Karpas-422 (cell line): ENCODE data around the gene SERPINB11. TPM values are rescaled to one million over a fixed set of nuclear protein-coding genes. Genes with fewer than 3 reads are reported as not detected.
"Not testable (repeated sequence)": the region's sequence is repeated elsewhere in the genome, so short reads cannot be mapped to it uniquely, and the experiment has no call there.

Experiments used
- DNase-seq: peaks from one replicate; pipeline ENCODE4 v3.0.0-alpha.2; 2015
- H2AFZ ChIP-seq: fragments of 200-600 bp; sonication (generic); 2 replicates; pipeline ENCODE4 v1.6.1; 2014; ENCODE audit warnings: antibody characterized with exemption, low read length, mixed read lengths
- H3K27ac ChIP-seq: fragments of 200-600 bp; sonication (generic); 2 replicates; pipeline ENCODE4 v1.5.1; 2014; ENCODE audit warnings: mild to moderate bottlenecking, low read length, moderate library complexity
- H3K27me3 ChIP-seq: fragments of 200-600 bp; sonication (generic); 2 replicates; pipeline ENCODE4 v1.6.1; 2014; ENCODE audit warnings: low read length, mixed read lengths
- H3K36me3 ChIP-seq: fragments of 200-600 bp; sonication (generic); 2 replicates; pipeline ENCODE4 v1.6.1; 2014; ENCODE audit warnings: low read length, mixed read lengths; ENCODE audit not compliant: insufficient read depth
- H3K4me1 ChIP-seq: fragments of 200-600 bp; sonication (generic); 2 replicates; pipeline ENCODE4 v1.6.1; 2014; ENCODE audit warnings: mild to moderate bottlenecking, low read length, mixed read lengths
- H3K4me2 ChIP-seq: fragments of 200-600 bp; sonication (generic); 2 replicates; pipeline ENCODE4 v1.6.1; 2014; ENCODE audit warnings: low read length, low read depth, mild to moderate bottlenecking; ENCODE audit not compliant: poor library complexity, severe bottlenecking
- H3K4me3 ChIP-seq: fragments of 200-600 bp; sonication (generic); 2 replicates; pipeline ENCODE4 v1.5.1; 2014; ENCODE audit warnings: mild to moderate bottlenecking, antibody characterized with exemption, low read length, mixed read lengths
- H3K79me2 ChIP-seq: fragments of 200-600 bp; sonication (generic); 2 replicates; pipeline ENCODE4 v1.6.1; 2014; ENCODE audit warnings: mild to moderate bottlenecking, low read length, mixed read lengths
- H3K9ac ChIP-seq: fragments of 200-600 bp; sonication (generic); 2 replicates; pipeline ENCODE4 v1.6.0; 2014; ENCODE audit warnings: low read length
- H3K9me2 ChIP-seq: fragments of 200-600 bp; sonication (generic), shearing (Covaris generic); replicated peaks from 2 replicates; pipeline ENCODE4 v1.6.0; 2014; ENCODE audit warnings: mild to moderate bottlenecking, low read length, moderate library complexity; ENCODE audit not compliant: insufficient read depth
- H3K9me3 ChIP-seq: fragments of 300-700, 200-600 bp; sonication (generic); 2 replicates; pipeline ENCODE4 v1.6.1; 2014; ENCODE audit warnings: low read length, mixed read lengths
- H4K20me1 ChIP-seq: fragments of 200-600 bp; sonication (generic); 2 replicates; pipeline ENCODE4 v1.6.1; 2014; ENCODE audit warnings: mild to moderate bottlenecking, antibody characterized with exemption, low read length, low read depth; ENCODE audit not compliant: insufficient read depth
- total RNA-seq: library from RNA; depleted of rRNA; stranded (reverse); fragments of >200 nt; shearing (Covaris generic); gene quantifications from 2 replicates; pipeline ENCODE4 v1.2.3, GENCODE V29; 2014; ENCODE audit warnings: low replicate concordance

Gene SERPINB11
- total RNA-seq, 1 experiment from 2014 or later = not detected

GRCh38 chr18:63741769-63742168, 39.0 kb downstream of the SERPINB11 start:
- peak; percentile 63 for DNase-seq
- Histone ChIP-seq H3K4me2 (no peak overlapping the region), H3K9me2 (no peaks in the 10 kb centered on the region)

GRCh38 chr18:63747006-63747405, 44.2 kb downstream of the SERPINB11 start:
- no peak overlapping the region for H3K4me3 ChIP-seq
- H3K36me3 ChIP-seq = no peaks in the 10 kb centered on the region
- H3K4me1 ChIP-seq = no peaks in the 10 kb centered on the region
- no peak for DNase-seq
- H3K27ac ChIP-seq = no peak overlapping the region
- H3K9me3 ChIP-seq = no peaks in the 10 kb centered on the region
- H3K4me2 ChIP-seq = no peak overlapping the region
- no peak overlapping the region for H2AFZ ChIP-seq
- H3K27me3 ChIP-seq = no peaks in the 10 kb centered on the region
- H4K20me1 ChIP-seq = no peaks in the 10 kb centered on the region
- no peak overlapping the region for H3K9ac ChIP-seq
- no peaks in the 10 kb centered on the region for H3K79me2 ChIP-seq
- no peaks in the 10 kb centered on the region for H3K9me2 ChIP-seq

More at GRCh38 chr18:63741769-63742168, 39.0 kb downstream of the SERPINB11 start:
- H3K9ac ChIP-seq = no peak overlapping the region
- no peaks in the 10 kb centered on the region for H3K79me2 ChIP-seq
- no peak overlapping the region for H3K27ac ChIP-seq
- no peaks in the 10 kb centered on the region for H4K20me1 ChIP-seq
- no peaks in the 10 kb centered on the region for H3K36me3 ChIP-seq
- no peak overlapping the region for H3K4me3 ChIP-seq
- H3K9me3 ChIP-seq = no peaks in the 10 kb centered on the region
- H3K4me1 ChIP-seq = no peaks in the 10 kb centered on the region
- H2AFZ ChIP-seq = no peak overlapping the region
- H3K27me3 ChIP-seq = no peaks in the 10 kb centered on the region

GRCh38 chr18:63749489-63749888, 46.7 kb downstream of the SERPINB11 start:
- Histone ChIP-seq H4K20me1 (no peaks in the 10 kb centered on the region), H3K9me2 (no peaks in the 10 kb centered on the region), H3K79me2 (no peaks in the 10 kb centered on the region), H3K4me3 (no peak overlapping the region), H3K27ac (no peak overlapping the region), H3K4me2 (no peak overlapping the region), H3K9me3 (no peaks in the 10 kb centered on the region), H3K36me3 (no peaks in the 10 kb centered on the region), H3K27me3 (no peaks in the 10 kb centered on the region), H2AFZ (no peak overlapping the region), H3K4me1 (no peaks in the 10 kb centered on the region), H3K9ac (no peak overlapping the region)
- no peak for DNase-seq

- H3K9me3 ChIP-seq = no peaks in the 10 kb centered on the region
- H3K79me2 ChIP-seq = no peaks in the 10 kb centered on the region
- no peaks in the 10 kb centered on the region for H3K36me3 ChIP-seq
- DNase-seq = no peak
- H3K4me3 ChIP-seq = no peak overlapping the region
- no peaks in the 10 kb centered on the region for H3K9me2 ChIP-seq
- no peak overlapping the region for H3K4me2 ChIP-seq
- H3K27ac ChIP-seq = no peak overlapping the region
- H3K27me3 ChIP-seq = no peaks in the 10 kb centered on the region
- no peak overlapping the region for H2AFZ ChIP-seq
- no peak overlapping the region for H3K9ac ChIP-seq
- no peaks in the 10 kb centered on the region for H3K4me1 ChIP-seq
- no peaks in the 10 kb centered on the region for H4K20me1 ChIP-seq
These were observed 49.9 kb downstream of the SERPINB11 start for GRCh38 chr18:63752636-63753035.

- H3K36me3 ChIP-seq = no peaks in the 10 kb centered on the region
- H3K79me2 ChIP-seq = no peaks in the 10 kb centered on the region
- no peak for DNase-seq
- no peak overlapping the region for H3K4me3 ChIP-seq
- H3K4me1 ChIP-seq = no peaks in the 10 kb centered on the region
- H4K20me1 ChIP-seq = no peaks in the 10 kb centered on the region
- no peak overlapping the region for H3K9ac ChIP-seq
- no peaks in the 10 kb centered on the region for H3K27me3 ChIP-seq
- H2AFZ ChIP-seq = no peak overlapping the region
- H3K9me3 ChIP-seq = no peaks in the 10 kb centered on the region
- no peaks in the 10 kb centered on the region; the same call in 1 of the 2 replicates for H3K9me2 ChIP-seq
- H3K27ac ChIP-seq = no peak overlapping the region
- no peak overlapping the region for H3K4me2 ChIP-seq
These were observed 50.9 kb downstream of the SERPINB11 start for GRCh38 chr18:63753676-63754075.

- DNase-seq = no peak
- no peaks in the 10 kb centered on the region for H3K79me2 ChIP-seq
- H3K36me3 ChIP-seq = no peaks in the 10 kb centered on the region
- H3K27ac ChIP-seq = no peak overlapping the region
- no peaks in the 10 kb centered on the region for H4K20me1 ChIP-seq
- peaks cover 4% of the 10 kb centered on the region; the same call in 1 of the 2 replicates for H3K9me3 ChIP-seq
- no peak overlapping the region for H2AFZ ChIP-seq
- no peaks in the 10 kb centered on the region; the same call in 1 of the 2 replicates for H3K9me2 ChIP-seq
- no peaks in the 10 kb centered on the region for H3K4me1 ChIP-seq
- no peaks in the 10 kb centered on the region for H3K27me3 ChIP-seq
- H3K4me3 ChIP-seq = no peak overlapping the region
- H3K9ac ChIP-seq = no peak overlapping the region
- H3K4me2 ChIP-seq = no peak overlapping the region
These were observed 54.8 kb downstream of the SERPINB11 start for GRCh38 chr18:63757541-63757940.

- H3K27ac ChIP-seq = no peak overlapping the region
- no peaks in the 10 kb centered on the region for H3K36me3 ChIP-seq
- no peaks in the 10 kb centered on the region; the same call in 1 of the 2 replicates for H3K9me2 ChIP-seq
These were observed 56.0 kb downstream of the SERPINB11 start for GRCh38 chr18:63758615-63759240.

GRCh38 chr18:63759786-63760185, 57.0 kb downstream of the SERPINB11 start:
- not testable (repeated sequence) for H3K9me3 ChIP-seq, H4K20me1 ChIP-seq, H3K4me2 ChIP-seq, H3K27ac ChIP-seq, H3K36me3 ChIP-seq, H2AFZ ChIP-seq, H3K4me1 ChIP-seq, H3K79me2 ChIP-seq, H3K9ac ChIP-seq, DNase-seq, H3K27me3 ChIP-seq, H3K9me2 ChIP-seq, H3K4me3 ChIP-seq

More at GRCh38 chr18:63758615-63759240, 56.0 kb downstream of the SERPINB11 start:
- H3K4me1 ChIP-seq = no peaks in the 10 kb centered on the region
- no peaks in the 10 kb centered on the region for H4K20me1 ChIP-seq
- H3K9me3 ChIP-seq = peaks cover 4% of the 10 kb centered on the region; the same call in 1 of the 2 replicates
- H3K9ac ChIP-seq = no peak overlapping the region
- no peaks in the 10 kb centered on the region for H3K79me2 ChIP-seq
- no peak overlapping the region for H3K4me2 ChIP-seq
- H2AFZ ChIP-seq = no peak overlapping the region
- H3K4me3 ChIP-seq = no peak overlapping the region
- no peak for DNase-seq
- no peaks in the 10 kb centered on the region for H3K27me3 ChIP-seq
